Natural killer cell treated with Interleukin-12 subunit alpha and Interleukin-12 subunit beta and Interleukin-15 and Interleukin-18, amount 100 ng/mL, for 72 hours (primary cell): ENCODE measurements around the gene HS6ST3. TPM values are rescaled to one million over a fixed set of nuclear protein-coding genes. Genes with fewer than 3 reads are reported as not detected.
"Not testable (repeated sequence)": the region's sequence is repeated elsewhere in the genome, so short reads cannot be mapped to it uniquely, and the experiment has no call there.

Source experiments
- ATAC-seq, 2 donors: fragments of 150-1000 bp; cut with Tn5 transposase in 1 of 2; sonication (Bioruptor Pico), chemical (Tn5 transposase) in 1 of 2; 2 replicates each; pipeline ENCODE4 v1.10.0; 2021
- DNase-seq: peaks from one replicate; pipeline ENCODE4 v3.0.0; 2022; ENCODE audit warnings: low spot score
- H3K27ac Mint-ChIP-seq, 2 donors: 1 replicate in 1 of 2; 2 replicates in 1 of 2; pipeline ENCODE4 v1.8.0; 2022; ENCODE audit warnings: mixed read lengths in 2 of 2, mild to moderate bottlenecking in 1 of 2, moderate library complexity in 1 of 2
- H3K27me3 Mint-ChIP-seq, 2 donors: 1 replicate in 1 of 2; 2 replicates in 1 of 2; pipeline ENCODE4 v1.8.0; 2022; ENCODE audit warnings: mixed read lengths in 2 of 2
- H3K36me3 Mint-ChIP-seq: one replicate; pipeline ENCODE4 v1.8.0; 2022; ENCODE audit warnings: mixed read lengths
- H3K4me1 Mint-ChIP-seq, 2 donors: 1 replicate in 1 of 2; 2 replicates in 1 of 2; pipeline ENCODE4 v1.8.0; 2022; ENCODE audit warnings: low read depth in 2 of 2, mixed read lengths in 2 of 2, mild to moderate bottlenecking in 1 of 2
- H3K4me3 Mint-ChIP-seq: one replicate; pipeline ENCODE4 v1.8.0; 2022; ENCODE audit warnings: mixed read lengths
- H3K9me3 Mint-ChIP-seq: 2 replicates; pipeline ENCODE4 v1.8.0; 2022; ENCODE audit warnings: mixed read lengths
- total RNA-seq, 2 donors: library from RNA; stranded (reverse); gene quantifications; one replicate each; pipeline ENCODE4 v1.2.3, GENCODE V29; 2022

Gene HS6ST3
- total RNA-seq, 2 donors from 2014 or later, result not detected

DNA sequence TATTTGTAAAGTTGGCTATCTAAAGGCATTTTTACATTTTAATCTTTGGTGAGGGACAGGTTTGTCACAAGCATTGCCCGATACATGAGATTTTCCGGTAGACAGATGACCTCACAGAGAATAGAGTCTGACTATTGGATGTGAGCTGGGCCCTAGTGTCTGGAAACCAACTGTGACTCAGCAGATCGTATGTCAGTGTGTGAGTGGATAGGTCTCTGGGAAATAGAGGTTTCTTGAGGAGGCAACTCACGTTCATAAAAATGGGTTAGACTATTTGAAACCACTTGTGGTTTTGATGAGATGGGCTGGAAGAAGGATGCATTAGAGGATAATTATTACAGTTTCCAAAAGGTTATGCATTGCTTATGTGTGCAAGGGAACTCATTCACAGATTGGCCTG lies 19.2 kb downstream of the HS6ST3 start:
- no peaks in the 10 kb centered on the region for H3K27me3 Mint-ChIP-seq
- H3K36me3 Mint-ChIP-seq, result peaks cover 15% of the 10 kb centered on the region
- no peak overlapping the region for H3K27ac Mint-ChIP-seq
- DNase-seq (no peak), ATAC-seq (no peak)
- no peak overlapping the region for H3K4me3 Mint-ChIP-seq
- H3K4me1 Mint-ChIP-seq, result no peaks in the 10 kb centered on the region
- H3K9me3 Mint-ChIP-seq, result peaks cover 38% of the 10 kb centered on the region

DNA sequence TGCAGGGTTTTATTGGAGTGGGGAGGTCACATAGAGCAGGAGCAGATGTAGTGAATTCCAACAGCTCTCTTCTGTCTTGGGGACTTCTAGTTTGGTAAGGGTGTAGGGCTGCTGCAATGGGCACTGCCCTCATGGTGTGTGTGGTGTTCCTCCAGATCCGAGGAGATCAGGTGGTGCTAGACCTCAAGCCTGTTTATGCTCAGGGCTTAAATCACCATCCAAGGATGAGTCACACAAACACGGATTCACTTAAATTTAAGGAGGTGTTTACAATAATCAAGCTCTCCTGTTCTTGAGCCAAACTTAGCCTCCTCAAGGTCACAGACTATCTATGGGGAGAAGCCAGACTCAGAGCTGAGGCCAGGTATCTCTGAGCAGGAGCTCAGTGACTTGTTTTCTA lies 23.0 kb downstream of the HS6ST3 start:
- ATAC-seq (no peak), DNase-seq (no peak)
- Mint-ChIP-seq H3K4me1 (no peaks in the 10 kb centered on the region), H3K27ac (no peak overlapping the region), H3K36me3 (peaks cover 4% of the 10 kb centered on the region), H3K27me3 (no peaks in the 10 kb centered on the region), H3K4me3 (no peak overlapping the region), H3K9me3 (peaks cover 27% of the 10 kb centered on the region)

DNA sequence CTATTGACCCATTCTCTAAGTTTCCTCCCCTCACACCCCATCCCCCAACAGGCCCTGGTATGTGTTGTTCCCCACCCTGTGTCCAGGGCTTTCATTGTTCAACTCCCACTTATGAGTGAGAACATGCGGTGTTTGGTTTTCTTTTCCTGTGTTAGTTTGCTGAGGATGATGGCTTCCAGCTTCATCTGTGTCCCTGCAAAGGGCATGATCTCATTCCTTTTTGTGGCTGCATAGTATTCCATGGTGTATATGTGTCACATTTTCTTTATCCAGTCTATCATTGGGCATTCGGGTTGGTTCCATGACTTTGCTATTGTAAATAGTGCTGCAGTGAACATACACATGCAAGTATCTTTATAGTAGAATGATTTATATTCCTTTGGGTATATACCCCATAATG lies 25.5 kb downstream of the HS6ST3 start:
- H3K9me3 Mint-ChIP-seq, result peaks cover 14% of the 10 kb centered on the region
- not testable (repeated sequence) for DNase-seq, ATAC-seq, H3K27me3 Mint-ChIP-seq, H3K27ac Mint-ChIP-seq, H3K4me1 Mint-ChIP-seq, H3K4me3 Mint-ChIP-seq, H3K36me3 Mint-ChIP-seq

DNA sequence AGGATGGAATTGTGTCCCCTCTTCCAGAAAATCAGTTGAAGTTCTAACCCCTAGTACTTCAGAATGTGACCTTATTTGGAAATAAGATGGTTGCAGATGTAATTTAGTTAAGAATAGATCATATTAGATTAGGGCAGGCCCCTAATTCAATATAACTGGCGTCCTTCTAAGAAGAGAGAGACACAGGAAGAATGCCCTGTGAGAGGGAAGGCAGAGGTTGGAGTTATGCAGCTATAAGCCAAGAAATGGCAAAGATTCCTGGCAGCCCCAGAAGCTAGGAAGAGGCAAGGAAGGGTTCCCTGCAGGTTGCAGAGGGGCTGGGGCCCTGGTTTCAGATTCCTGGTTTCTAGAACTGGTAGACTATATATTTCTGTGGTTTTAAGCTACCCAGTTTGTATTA lies 30.0 kb downstream of the HS6ST3 start:
- H3K4me3 Mint-ChIP-seq, result no peak overlapping the region
- H3K9me3 Mint-ChIP-seq, result peaks cover 10% of the 10 kb centered on the region
- no peaks in the 10 kb centered on the region for H3K36me3 Mint-ChIP-seq
- ATAC-seq (no peak), DNase-seq (no peak)
- no peaks in the 10 kb centered on the region for H3K4me1 Mint-ChIP-seq
- no peaks in the 10 kb centered on the region for H3K27me3 Mint-ChIP-seq
- no peak overlapping the region for H3K27ac Mint-ChIP-seq

DNA sequence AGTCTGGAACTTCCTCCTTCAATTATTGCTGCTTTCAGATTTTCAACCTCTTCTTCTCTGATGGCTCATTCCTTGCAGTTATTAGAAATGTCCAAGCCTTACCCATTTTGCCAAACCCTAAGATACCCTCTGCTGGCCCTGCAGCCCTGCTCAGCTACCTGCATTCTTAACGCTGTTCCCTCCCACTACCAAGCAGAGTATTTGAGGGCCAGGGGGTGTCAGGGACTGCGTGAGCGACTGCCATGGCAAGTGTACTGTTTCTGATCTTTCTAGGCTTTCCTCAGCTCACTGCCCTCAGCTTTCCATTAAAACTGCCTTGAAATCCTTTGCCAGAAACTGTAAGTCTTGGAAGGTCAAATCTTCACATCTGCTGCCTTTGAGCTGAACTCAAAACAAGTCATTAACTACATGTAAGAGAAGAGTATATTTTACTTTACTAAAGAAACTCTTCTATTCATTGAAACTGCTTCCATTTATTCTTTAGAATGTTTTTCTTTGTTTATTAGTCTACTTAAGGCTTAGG lies 41.0 kb downstream of the HS6ST3 start:
- H3K36me3 Mint-ChIP-seq, result no peaks in the 10 kb centered on the region
- H3K27me3 Mint-ChIP-seq, result no peaks in the 10 kb centered on the region
- H3K9me3 Mint-ChIP-seq, result peaks cover 19% of the 10 kb centered on the region
- ATAC-seq (no peak), DNase-seq (no peak)
- no peak overlapping the region for H3K27ac Mint-ChIP-seq
- H3K4me3 Mint-ChIP-seq, result no peak overlapping the region
- H3K4me1 Mint-ChIP-seq, result no peaks in the 10 kb centered on the region

DNA sequence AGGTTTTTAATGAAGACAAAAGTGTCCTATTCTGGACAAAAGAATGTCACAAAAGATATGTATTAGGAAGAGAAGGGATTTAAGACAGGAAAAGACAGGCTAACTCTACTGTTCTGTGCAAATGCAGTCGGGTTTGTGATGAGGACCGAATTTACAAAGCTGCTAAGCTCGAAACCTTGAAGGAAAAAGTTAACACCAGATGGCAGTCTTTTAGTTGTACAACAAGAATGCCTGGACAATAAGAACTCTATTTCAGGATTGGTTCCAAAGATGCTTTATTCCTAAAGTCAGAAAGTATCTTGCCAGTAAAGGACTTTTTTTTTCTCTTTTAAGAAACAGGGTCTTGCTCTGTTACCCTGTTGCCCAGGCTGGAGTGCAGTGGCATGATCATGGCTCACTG lies 51.1 kb downstream of the HS6ST3 start:
- H3K4me1 Mint-ChIP-seq, result no peaks in the 10 kb centered on the region
- H3K27me3 Mint-ChIP-seq, result no peaks in the 10 kb centered on the region
- H3K27ac Mint-ChIP-seq, result no peak overlapping the region
- ATAC-seq (no peak), DNase-seq (no peak)
- H3K9me3 Mint-ChIP-seq, result peaks cover 13% of the 10 kb centered on the region
- H3K4me3 Mint-ChIP-seq, result no peak overlapping the region
- H3K36me3 Mint-ChIP-seq, result no peaks in the 10 kb centered on the region

DNA sequence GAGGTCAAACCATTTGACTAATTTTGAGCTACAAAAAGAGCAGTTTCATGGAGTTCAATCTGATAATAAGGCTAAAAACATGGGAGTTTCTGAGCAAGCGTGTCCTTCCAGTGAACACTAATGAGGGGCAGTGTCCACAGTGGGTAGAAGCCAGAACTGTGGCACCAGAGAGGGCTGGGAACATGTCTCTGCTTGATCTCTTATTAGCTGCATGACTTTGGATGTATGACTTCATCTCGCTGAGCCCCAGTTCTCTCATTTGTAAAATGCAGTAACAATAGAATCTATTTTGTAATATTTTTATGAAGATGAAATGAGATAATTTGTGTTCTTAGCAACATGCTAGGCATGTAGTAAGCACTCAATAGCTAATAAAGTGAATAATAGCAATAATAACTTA lies 69.8 kb downstream of the HS6ST3 start:
- H3K27ac Mint-ChIP-seq, result no peak overlapping the region
- H3K36me3 Mint-ChIP-seq, result no peaks in the 10 kb centered on the region
- ATAC-seq (no peak), DNase-seq (no peak)
- H3K4me1 Mint-ChIP-seq, result no peaks in the 10 kb centered on the region
- peaks cover 15% of the 10 kb centered on the region for H3K9me3 Mint-ChIP-seq
- H3K27me3 Mint-ChIP-seq, result no peaks in the 10 kb centered on the region
- no peak overlapping the region for H3K4me3 Mint-ChIP-seq

DNA sequence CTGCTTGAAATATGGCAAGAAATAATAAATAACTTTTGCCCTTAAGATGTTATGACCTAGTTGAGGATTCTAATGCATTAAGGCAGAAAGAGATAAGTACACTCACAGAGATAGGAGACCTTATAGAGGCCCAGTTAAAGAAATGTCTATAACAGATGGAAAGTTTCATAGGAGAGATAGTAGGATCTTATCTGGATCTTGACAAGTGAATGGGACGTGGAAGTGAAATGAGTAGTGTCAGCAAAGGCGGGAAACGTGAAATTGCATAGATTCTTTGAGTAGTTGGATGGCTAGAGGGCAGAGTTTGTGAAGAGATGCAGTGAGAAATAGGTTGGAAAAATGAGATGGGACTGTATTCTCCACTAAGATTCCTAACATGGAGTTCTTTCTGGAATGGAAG lies 71.2 kb downstream of the HS6ST3 start:
- no peak for ATAC-seq
- peaks cover 15% of the 10 kb centered on the region for H3K9me3 Mint-ChIP-seq
- no peak for DNase-seq
- no peaks in the 10 kb centered on the region for H3K36me3 Mint-ChIP-seq
- no peak overlapping the region for H3K4me3 Mint-ChIP-seq
- no peak overlapping the region for H3K27ac Mint-ChIP-seq
- H3K27me3 Mint-ChIP-seq, result no peaks in the 10 kb centered on the region
- H3K4me1 Mint-ChIP-seq, result no peaks in the 10 kb centered on the region

DNA sequence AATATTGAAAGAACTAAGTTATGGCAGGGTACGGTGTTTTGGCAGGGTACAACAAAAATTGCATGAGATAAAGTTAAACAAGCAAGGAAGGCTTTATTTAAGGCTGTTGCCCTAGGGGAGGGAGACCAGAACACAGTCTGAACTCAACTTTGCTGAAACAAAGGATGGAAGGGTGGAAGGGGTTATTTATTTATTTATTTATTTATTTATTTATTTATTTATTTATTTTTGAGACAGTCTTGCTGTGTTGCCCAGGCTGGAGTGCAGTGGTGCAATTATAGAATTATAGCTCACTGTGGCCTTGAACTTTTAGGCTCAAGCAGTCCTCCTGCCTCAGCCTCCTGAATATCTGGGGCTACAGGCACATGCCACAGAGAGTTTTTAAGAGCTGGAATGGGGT lies 75.9 kb downstream of the HS6ST3 start:
- no peak overlapping the region for H3K4me3 Mint-ChIP-seq
- no peaks in the 10 kb centered on the region for H3K36me3 Mint-ChIP-seq
- H3K4me1 Mint-ChIP-seq, result no peaks in the 10 kb centered on the region
- peaks cover 13% of the 10 kb centered on the region for H3K9me3 Mint-ChIP-seq
- DNase-seq, result no peak
- no peak overlapping the region for H3K27ac Mint-ChIP-seq
- no peaks in the 10 kb centered on the region for H3K27me3 Mint-ChIP-seq
- ATAC-seq, result no peak

DNA sequence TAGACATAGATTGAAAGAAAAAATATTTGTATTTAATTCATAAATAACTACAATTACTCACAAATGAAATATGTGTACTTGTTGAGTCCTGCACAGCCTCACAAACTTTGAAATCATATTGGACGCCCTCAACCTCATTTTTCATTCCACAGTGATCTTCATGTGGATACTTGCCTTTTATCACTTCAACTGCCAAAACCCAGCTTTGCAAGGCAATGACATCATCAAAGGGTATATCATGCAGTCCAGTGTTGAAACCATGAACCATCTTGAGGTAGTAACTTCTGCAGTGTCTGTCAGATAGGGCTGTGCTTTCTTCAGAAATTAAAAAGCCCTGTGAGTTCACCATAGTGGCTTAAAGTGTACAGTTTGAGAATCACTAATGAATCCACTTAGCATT lies 82.2 kb downstream of the HS6ST3 start:
- Mint-ChIP-seq H3K36me3 (no peaks in the 10 kb centered on the region), H3K27me3 (no peaks in the 10 kb centered on the region), H3K4me1 (no peaks in the 10 kb centered on the region), H3K27ac (no peak overlapping the region), H3K9me3 (peaks cover 15% of the 10 kb centered on the region), H3K4me3 (no peak overlapping the region)
- ATAC-seq (no peak), DNase-seq (no peak)

DNA sequence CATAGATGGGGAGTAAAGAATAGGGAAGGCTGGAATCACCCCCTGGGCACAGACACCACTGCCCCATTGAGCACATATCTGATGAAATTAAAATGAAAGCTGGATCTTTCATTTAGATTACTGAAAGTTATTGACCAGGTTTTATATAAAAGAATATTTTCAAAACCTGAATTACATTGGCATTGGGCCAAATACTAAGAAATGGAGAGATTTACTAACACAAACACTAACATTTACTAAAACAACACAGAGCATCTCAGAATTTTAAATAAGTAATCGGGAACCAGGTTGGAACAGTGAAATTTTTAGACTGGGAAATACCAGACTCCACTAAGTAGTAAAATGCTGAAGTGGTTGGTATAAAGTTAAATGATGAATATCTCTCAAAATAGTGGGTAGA lies 88.9 kb downstream of the HS6ST3 start:
- H3K9me3 Mint-ChIP-seq, result peaks cover 13% of the 10 kb centered on the region
- ATAC-seq (no peak), DNase-seq (no peak)

DNA sequence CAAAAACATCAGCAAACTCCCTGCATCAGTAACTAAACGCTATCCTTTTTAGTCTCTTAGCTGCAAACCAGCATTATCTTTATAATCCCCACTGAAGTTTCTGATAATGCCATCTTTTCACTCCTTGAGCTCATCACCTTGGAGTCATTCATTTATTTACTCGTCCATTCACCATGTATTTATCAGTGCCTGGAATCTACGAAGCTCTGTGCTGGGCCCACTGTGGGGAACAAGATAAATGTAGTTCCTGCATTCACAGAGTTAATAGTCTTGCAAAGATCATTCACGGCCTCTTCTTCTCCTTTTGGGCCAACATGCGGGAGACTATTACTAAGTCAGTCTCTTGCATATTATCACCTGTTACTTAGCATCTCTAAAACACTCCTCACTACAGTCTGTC lies 89.4 kb downstream of the HS6ST3 start:
- Mint-ChIP-seq H3K4me3 (no peak overlapping the region), H3K4me1 (no peaks in the 10 kb centered on the region), H3K9me3 (peaks cover 15% of the 10 kb centered on the region), H3K27ac (no peak overlapping the region), H3K36me3 (no peaks in the 10 kb centered on the region), H3K27me3 (no peaks in the 10 kb centered on the region)
- ATAC-seq, result no peak
- no peak for DNase-seq

More for the DNA sequence above, 88.9 kb downstream of the HS6ST3 start:
- Mint-ChIP-seq H3K4me3 (no peak overlapping the region), H3K36me3 (no peaks in the 10 kb centered on the region), H3K4me1 (no peaks in the 10 kb centered on the region), H3K27me3 (no peaks in the 10 kb centered on the region), H3K27ac (no peak overlapping the region)

DNA sequence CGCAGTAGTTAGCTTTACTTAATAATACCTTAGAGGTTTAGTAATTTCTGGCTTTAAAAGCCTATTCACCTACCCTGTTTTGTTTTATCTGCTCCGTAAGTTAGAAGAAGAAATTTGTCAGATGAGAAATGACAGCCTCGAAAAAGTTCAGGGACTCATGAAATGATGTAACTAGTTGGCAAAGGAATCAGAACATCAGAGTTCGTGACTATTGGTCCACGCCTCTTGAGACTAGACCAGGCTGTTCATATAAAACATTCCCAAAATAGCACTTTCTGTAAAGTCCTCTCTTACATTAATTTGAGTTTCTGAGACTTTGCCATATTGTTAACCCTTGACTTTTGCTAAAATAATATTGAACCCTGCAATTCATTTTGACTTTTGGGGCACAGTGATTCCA lies 92.0 kb downstream of the HS6ST3 start:
- Mint-ChIP-seq H3K4me1 (no peaks in the 10 kb centered on the region), H3K4me3 (no peak overlapping the region), H3K27me3 (no peaks in the 10 kb centered on the region), H3K36me3 (no peaks in the 10 kb centered on the region), H3K27ac (no peak overlapping the region), H3K9me3 (peaks cover 11% of the 10 kb centered on the region)
- no peak for DNase-seq
- no peak for ATAC-seq

DNA sequence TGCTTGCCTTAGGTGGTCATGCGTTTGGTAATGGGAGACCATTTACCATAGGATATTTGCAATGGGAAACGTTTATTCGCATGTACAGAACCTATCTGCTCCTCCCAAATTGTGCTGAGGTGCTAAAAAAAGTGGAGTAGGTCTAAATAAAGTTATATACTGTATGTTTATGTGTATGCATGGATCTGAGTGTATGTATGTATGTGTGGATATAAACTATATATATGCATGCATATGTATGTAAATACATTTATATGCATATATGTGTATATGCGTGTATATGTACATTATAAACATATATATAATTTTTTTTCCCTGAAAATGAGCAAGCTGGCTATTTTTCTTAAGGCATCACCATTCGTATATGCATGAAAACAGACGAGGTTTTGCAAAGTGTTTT lies 95.9 kb downstream of the HS6ST3 start:
- H3K27me3 Mint-ChIP-seq, result no peaks in the 10 kb centered on the region
- ATAC-seq, result no peak
- no peak for DNase-seq
- peaks cover 9% of the 10 kb centered on the region for H3K9me3 Mint-ChIP-seq
- no peak overlapping the region for H3K4me3 Mint-ChIP-seq
- H3K27ac Mint-ChIP-seq, result no peak overlapping the region
- H3K36me3 Mint-ChIP-seq, result no peaks in the 10 kb centered on the region
- no peaks in the 10 kb centered on the region for H3K4me1 Mint-ChIP-seq

DNA sequence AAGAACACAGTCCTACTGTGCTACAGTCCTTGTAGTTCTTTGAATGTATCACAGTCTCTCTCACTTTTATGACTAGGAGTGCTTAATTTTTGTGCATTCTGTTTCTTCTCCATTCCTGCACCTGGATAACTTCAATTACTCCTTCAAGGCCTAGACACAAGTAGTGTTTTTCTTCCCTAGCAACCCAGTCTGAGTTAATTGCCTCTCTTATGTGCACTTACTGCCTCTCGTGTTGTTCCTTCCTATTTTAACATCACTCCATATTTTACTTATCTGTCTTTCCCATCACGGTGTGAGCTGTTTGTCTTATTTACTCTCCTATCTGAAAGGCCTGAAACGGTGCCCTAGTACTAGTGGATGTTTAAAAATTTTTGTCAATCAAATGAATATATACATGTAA lies 101.5 kb downstream of the HS6ST3 start:
- DNase-seq, result no peak
- H3K27me3 Mint-ChIP-seq, result no peaks in the 10 kb centered on the region
- no peak overlapping the region for H3K4me3 Mint-ChIP-seq
- peaks cover 14% of the 10 kb centered on the region for H3K9me3 Mint-ChIP-seq
- no peaks in the 10 kb centered on the region for H3K4me1 Mint-ChIP-seq
- no peak for ATAC-seq
- H3K36me3 Mint-ChIP-seq, result no peaks in the 10 kb centered on the region
- no peak overlapping the region for H3K27ac Mint-ChIP-seq
